Stimulated activated CD8-positive, alpha-beta memory T cell treated with anti-CD3 and anti-CD28 coated beads, Interleukin-7, amount 100 ng/mL, for 4 hours (primary cell): ENCODE data around the gene TLE1.
"Not testable (repeated sequence)": the region's sequence is repeated elsewhere in the genome, so short reads cannot be mapped to it uniquely, and the experiment has no call there.

ENCODE experiments used
- DNase-seq, 2 donors: peaks; one replicate each; pipeline ENCODE4 v3.0.0-alpha.2; 2020; ENCODE audit warnings: low read depth in 2 of 2

Gene TLE1

DNA sequence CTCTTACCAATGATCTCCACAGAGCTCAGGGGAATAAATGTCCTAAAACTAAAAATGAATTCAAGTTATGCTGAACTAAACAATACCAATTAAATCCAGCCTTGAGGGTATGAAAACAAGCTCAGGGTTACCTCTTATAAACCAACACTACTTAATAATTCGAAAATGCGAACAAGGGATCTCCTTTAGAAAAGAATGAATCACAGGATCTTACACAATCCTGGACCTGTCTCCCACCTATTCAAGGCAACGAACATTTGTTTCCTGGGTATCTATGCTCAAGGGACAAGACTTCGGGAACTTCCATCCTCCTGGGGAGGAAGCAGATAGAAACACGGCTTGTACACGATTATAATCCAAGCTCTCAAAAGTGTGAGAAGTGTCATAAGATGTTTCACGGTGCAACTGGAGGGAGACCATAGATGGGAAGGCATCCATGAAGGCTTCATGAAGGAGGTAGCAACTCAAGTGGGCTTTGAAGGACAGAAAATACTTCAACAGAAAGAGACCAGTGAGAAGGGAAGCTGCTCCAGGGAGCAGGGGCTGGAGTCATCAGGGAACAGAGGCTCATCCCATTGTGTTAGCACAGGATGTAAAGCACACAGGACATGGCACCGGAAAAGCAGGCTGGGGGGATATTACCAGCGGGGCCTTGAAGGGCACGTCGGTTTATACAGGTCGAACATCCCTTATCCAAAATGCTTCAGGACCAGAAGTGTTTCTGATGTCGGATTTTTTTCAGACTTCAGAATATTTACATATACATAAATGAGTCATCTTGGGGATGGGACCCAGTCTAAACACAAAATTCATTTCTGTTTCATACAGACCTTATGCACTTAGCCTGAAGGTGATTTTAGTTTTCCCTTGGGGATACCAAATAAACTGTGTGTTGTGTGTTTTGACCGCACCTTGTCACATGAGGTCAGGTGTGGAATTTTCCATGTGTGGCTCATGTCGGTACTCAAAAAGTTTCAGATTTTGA lies 87.4 kb downstream of the TLE1 start:
- no peak for DNase-seq

- DNase-seq: no peak
Measured at GRCh38 chr9:81600631-81601030, 88.7 kb downstream of the TLE1 start.

- no peak for DNase-seq
Measured at GRCh38 chr9:81599837-81600236, 89.5 kb downstream of the TLE1 start.

GRCh38 chr9:81598811-81599210 lies 90.5 kb downstream of the TLE1 start:
- no peak for DNase-seq

GRCh38 chr9:81598123-81598497 lies 91.2 kb downstream of the TLE1 start:
- DNase-seq: no peak

DNA sequence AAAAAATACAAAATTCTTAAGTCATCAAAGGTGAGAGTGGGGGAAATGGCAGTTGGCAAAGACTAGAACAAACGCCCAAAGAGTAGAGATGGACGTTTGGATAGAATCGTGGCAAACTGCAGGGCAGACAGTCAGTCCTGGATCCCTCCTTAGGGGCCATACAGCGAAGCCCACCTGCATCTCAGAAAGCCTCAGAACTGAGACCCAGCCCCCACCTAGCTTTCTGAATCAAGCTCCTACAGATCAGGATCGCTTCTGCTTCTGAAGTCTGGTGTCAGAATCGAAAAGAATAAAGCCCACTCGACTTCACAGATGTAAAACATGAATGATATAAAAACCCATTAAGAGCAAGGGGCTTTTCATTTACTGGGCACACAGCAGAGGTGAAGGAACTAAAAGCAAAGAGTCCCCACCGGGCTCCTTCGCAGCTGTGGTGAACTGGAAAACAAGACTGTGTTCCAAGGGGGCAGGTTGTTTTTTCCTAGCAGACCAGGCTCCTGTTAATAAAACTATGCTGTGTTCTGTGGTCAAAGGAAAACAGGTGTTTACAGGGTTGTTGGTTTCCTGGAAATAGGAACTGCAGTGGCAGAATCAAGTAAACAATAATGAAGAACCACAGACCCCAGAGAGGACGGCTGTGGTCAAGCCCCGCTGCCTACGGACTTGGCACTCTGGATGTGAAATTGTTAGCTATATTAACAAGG lies 91.8 kb downstream of the TLE1 start:
- no peak for DNase-seq

- no peak for DNase-seq
Measured at GRCh38 chr9:81596679-81597418, 92.5 kb downstream of the TLE1 start.

- DNase-seq: no peak
Measured at GRCh38 chr9:81595887-81596543, 93.3 kb downstream of the TLE1 start.

GRCh38 chr9:81595293-81595692 lies 94.1 kb downstream of the TLE1 start:
- not testable (repeated sequence) for DNase-seq

GRCh38 chr9:81594415-81594814 lies 94.9 kb downstream of the TLE1 start:
- no peak for DNase-seq

DNA sequence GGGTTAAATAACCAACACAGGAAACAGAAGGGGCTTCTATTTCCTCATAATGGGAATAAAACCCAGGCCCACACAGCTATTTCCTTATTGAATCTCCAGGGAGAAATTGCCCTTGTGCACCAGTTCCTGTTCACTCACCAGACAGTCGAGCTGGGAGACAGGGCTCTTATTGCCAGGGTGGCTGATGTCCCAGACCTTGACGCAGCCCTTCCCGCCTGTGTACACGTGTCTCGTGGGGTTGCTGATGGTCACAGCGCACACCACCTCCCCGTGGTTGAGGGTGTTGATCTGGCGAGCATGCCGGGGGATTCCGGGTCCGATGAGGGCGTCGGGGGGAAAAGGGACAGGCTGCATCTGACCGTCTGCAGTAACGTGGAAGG lies 96.5 kb downstream of the TLE1 start:
- no peak for DNase-seq

DNA sequence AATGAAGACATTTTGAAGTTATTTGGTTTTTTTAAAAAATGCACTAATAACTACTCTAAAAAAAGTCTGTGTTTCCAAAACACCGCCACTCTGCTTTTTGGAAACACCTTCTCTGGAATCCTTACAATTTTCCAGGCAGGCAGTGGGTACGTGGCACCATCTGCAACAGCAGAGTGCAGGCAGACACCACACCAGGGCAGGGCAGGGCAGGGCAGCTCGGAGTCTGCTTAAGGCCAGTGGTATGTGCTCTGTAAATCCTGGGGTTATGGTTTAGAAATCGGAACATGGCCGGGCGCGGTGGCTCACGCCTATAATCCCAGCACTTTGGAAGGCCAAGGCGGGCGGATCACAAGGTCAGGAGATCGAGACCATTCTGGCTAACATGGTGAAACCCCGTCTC lies 97.6 kb downstream of the TLE1 start:
- no peak for DNase-seq

DNA sequence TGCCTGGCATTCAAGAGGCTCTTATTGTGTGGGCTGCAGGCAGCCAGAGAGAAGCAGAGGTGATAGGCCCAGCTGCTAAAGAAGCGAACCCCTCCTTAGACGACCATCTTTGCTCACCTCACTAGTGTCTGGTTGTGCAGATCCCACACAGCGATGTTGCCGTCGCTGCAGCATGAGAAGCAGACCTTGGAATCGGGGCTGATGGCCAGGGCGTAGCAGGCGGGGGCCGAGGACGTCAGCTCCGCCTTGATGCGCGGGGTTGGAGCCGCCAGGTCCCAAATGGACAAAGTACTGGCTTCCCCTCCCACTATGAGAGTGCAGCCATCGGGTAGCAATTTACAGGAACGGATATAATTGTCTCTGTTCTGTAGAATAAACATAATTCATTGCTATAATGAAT lies 98.7 kb downstream of the TLE1 start:
- DNase-seq: no peak

GRCh38 chr9:81589819-81590218 lies 99.5 kb downstream of the TLE1 start:
- DNase-seq: no peak

GRCh38 chr9:81589392-81589791 lies 100.0 kb downstream of the TLE1 start:
- DNase-seq: no peak

DNA sequence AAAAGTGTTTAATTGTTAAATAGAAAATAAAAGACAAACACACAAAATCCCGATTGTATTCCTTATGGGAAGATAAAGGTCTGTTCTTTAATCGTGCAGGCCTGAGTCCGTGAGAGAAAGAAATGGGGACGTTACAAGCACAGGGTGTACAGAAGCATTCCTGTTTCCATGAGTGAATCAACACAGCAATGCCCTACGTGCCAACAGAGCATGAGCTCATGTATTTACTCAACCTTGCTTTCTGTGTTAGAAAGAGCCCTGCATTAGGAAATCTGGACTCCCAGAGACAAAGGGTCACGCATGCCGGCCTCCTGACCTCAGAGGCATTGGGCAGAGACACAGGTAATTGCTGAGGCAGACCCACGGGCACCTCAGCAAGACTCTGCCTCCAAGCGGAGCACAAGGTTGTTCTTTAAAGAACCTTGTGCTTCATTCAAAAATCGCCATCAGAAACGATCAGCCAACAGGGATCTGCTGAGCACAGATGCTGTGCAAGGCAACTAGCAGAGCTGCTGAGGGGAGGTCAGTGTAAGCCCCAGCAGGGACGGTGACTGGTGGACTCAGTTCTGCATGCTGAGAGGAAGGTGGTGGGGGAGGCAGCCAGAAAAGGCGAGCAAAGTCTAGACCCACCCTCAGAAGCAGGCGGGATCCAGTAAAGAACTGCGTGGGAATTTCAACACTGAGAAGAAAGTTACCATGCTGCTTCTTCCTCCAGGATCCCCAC lies 101.0 kb downstream of the TLE1 start:
- DNase-seq: no peak

GRCh38 chr9:81586786-81587185 lies 102.6 kb downstream of the TLE1 start:
- no peak for DNase-seq

DNA sequence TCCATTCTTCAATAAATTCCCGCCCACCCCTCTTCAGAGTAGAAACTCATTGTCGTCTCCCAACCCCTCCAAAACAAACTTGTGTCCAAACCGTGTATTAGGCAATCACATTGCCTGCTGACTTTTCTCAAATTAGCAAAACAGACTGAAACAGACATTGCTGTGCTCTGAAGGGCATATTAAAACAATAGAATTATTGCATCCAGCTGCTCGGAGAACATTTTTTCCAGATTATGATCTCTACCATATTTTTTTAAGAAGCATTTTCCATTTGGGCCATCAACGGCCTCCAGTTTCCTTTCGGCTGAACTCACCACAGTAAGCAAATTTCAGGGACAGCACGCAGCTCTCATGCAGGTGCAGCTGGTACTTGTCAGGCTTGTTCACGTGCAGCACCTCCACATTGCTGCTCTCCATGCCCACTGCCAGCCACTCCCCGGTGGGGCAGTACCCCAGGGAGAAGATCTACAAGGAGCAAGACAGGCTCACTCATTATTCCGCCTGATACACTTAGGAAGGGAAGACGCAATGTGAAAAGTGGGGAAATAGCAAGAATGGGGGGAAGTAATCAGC lies 104.1 kb downstream of the TLE1 start:
- DNase-seq: no peak

DNA sequence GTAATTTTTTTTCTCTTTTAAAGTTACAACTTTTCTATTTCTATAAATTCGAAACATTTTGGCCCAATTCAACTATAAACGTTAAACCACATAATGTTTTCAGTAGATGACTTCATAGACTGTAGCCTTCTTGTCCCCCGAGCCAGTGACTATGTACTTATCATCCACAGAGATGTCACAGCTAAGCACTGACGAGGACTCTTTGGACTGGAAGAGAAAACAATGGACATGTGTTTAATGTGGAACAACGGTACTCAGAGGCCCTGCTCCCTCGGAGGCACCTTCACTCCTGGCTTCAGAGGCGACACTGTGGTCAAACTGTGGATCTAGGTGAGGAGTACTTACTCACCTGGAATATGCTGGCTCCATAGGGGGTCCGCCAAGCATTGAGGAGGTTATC lies 105.2 kb downstream of the TLE1 start:
- DNase-seq: no peak

- DNase-seq: no peak
Measured at GRCh38 chr9:81581986-81582385, 107.4 kb downstream of the TLE1 start.

DNA sequence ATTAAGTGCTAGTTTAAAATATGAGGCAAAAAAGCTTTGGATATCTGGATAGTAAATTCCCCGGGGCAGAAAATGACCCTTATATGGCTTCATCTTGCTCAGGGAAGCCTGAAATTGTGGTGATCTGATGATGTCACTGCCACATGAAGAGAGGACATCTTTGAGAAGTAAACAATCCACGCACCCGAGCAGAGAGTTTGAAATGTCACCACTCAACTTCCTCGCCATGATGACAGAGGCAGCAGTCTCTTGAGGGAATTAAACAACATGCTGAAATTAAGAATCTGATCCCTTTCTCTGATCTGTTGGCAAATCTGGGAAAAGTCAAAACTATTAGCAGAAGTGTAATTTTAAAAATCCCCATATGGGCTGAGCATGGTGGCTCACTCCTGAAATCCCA lies 110.0 kb downstream of the TLE1 start:
- DNase-seq: no peak
